ENCODE measurements around the gene TMEM179.
A peak's percentile ranks its signal among the peaks of the same experiment; 100 is the strongest.

TMEM179 gene

GRCh38 chr14:104586832-104587620, 17.5 kb downstream of the TMEM179 start:
- TF ChIP-seq CTCF (IDR thresholded peaks at IDR 0.05) = no peak
- peak; percentile 83 for DNase-seq (ENCODE audit: low spot score)
- Histone ChIP-seq H3K27ac (peak overlapping the region; percentile 80 to 89), H3K4me3 (no peak overlapping the region)

GRCh38 chr14:104585966-104586697, 18.4 kb downstream of the TMEM179 start:
- no peak for TF ChIP-seq CTCF (IDR thresholded peaks at IDR 0.05)
- H3K27ac ChIP-seq = peak overlapping the region; percentile 80 to 89
- no peak for DNase-seq (ENCODE audit: low spot score)
- H3K4me3 ChIP-seq = no peak overlapping the region

- DNase-seq (ENCODE audit: low spot score) = no peak
- no peak for TF ChIP-seq CTCF (IDR thresholded peaks at IDR 0.05)
- no peak overlapping the region for H3K27ac ChIP-seq
- no peak overlapping the region for H3K4me3 ChIP-seq
Measured at GRCh38 chr14:104584557-104584956, 20.0 kb downstream of the TMEM179 start.

GRCh38 chr14:104583424-104584306, 20.9 kb downstream of the TMEM179 start:
- no peak for TF ChIP-seq CTCF (IDR thresholded peaks at IDR 0.05)
- Histone ChIP-seq H3K27ac (peak overlapping the region; percentile 69 to 78), H3K4me3 (peak overlapping the region; percentile 14)
- no peak for DNase-seq (ENCODE audit: low spot score)

- H3K27ac ChIP-seq = peak overlapping the region; percentile 69 to 78
- TF ChIP-seq CTCF (IDR thresholded peaks at IDR 0.05) = no peak
- H3K4me3 ChIP-seq = peak overlapping the region; percentile 56
- DNase-seq (ENCODE audit: low spot score) = peak; percentile 83
Measured at GRCh38 chr14:104582662-104583061, 21.9 kb downstream of the TMEM179 start.

GRCh38 chr14:104582005-104582404, 22.6 kb downstream of the TMEM179 start:
- no peak for TF ChIP-seq CTCF (IDR thresholded peaks at IDR 0.05)
- peak; percentile 81 for DNase-seq (ENCODE audit: low spot score)
- Histone ChIP-seq H3K27ac (peak overlapping the region; percentile 69 to 78), H3K4me3 (peak overlapping the region; percentile 56)

Measured in coronary artery (tissue), 2 donors.